AG04449 (cell line): ENCODE data around the gene CANT1.
"Not testable (repeated sequence)": the region's sequence is repeated elsewhere in the genome, so short reads cannot be mapped to it uniquely, and the experiment has no call there.

Source experiments
- CTCF ChIA-PET: fragments of 350-600 bp; formaldehyde crosslinking; extraction: SDS; loops from one replicate; lab custom pipeline; 2021; ENCODE audit warnings: antibody characterized with exemption; lab: Yijun Ruan, JAX
- POLR2A ChIA-PET: fragments of 400-600, 350-600 bp; formaldehyde crosslinking; extraction: SDS; loops from one replicate; lab custom pipeline; 2020; ENCODE audit warnings: antibody characterized with exemption, inconsistent platforms; lab: Yijun Ruan, JAX
- DNase-seq: peaks from one replicate; pipeline ENCODE4 v3.0.0-alpha.2; 2010; ENCODE audit warnings: low read depth, low spot score
- H3K4me3 ChIP-seq: 2 replicates; pipeline ENCODE4 v1.5.1; 2011; ENCODE audit warnings: low read depth, mild to moderate bottlenecking, control low read depth, low read length
- CTCF ChIP-seq: IDR thresholded peaks from one replicate; pipeline ENCODE4 v1.5.1; 2011; ENCODE audit warnings: mild to moderate bottlenecking, moderate library complexity, low read length, control low read depth, inconsistent platforms; ENCODE audit not compliant: insufficient read depth; ENCODE audit errors: missing control alignments

CANT1 gene

GRCh38 chr17:78967782-78968362, 41.7 kb downstream of the CANT1 start:
- no peak for DNase-seq
- H3K4me3 ChIP-seq = no peak overlapping the region
- POLR2A ChIA-PET = no interaction called here
- no peak for TF ChIP-seq CTCF
- CTCF ChIA-PET = interaction anchor here (0.8 to 12.7 kb wide), 3 partner anchors 9 to 104 kb away, joined by 3 to 214 read pairs (median 3); no protein-coding TSS in a partner anchor

GRCh38 chr17:78966910-78967600, 42.5 kb downstream of the CANT1 start:
- ChIA-PET CTCF (interaction anchor here (12.7 kb wide), 1 partner anchor 103 kb away, joined by 214 read pairs; no protein-coding TSS in a partner anchor), POLR2A (no interaction called here)
- no peak overlapping the region for H3K4me3 ChIP-seq
- DNase-seq = no peak
- TF ChIP-seq CTCF = no peak

- no peak overlapping the region for H3K4me3 ChIP-seq
- POLR2A ChIA-PET = no interaction called here
- no peak for TF ChIP-seq CTCF
- CTCF ChIA-PET = interaction anchor here (0.9 to 12.7 kb wide), 3 partner anchors 5 to 102 kb away, joined by 3 to 214 read pairs (median 107); no protein-coding TSS in a partner anchor
- no peak for DNase-seq
Measured at GRCh38 chr17:78966123-78966813, 43.3 kb downstream of the CANT1 start.

- CTCF ChIA-PET = interaction anchor here (0.9 to 12.7 kb wide), 3 partner anchors 6 to 101 kb away, joined by 3 to 214 read pairs (median 107); no protein-coding TSS in a partner anchor
- POLR2A ChIA-PET = interaction anchor here (0.5 kb wide), 1 partner anchor 390 kb away, joined by 3 read pairs; no protein-coding TSS in a partner anchor
- no peak for DNase-seq
- TF ChIP-seq CTCF = no peak
- no peak overlapping the region for H3K4me3 ChIP-seq
Measured at GRCh38 chr17:78965491-78965924, 44.1 kb downstream of the CANT1 start.

GRCh38 chr17:78963378-78963777, 46.2 kb downstream of the CANT1 start:
- POLR2A ChIA-PET = no interaction called here

GRCh38 chr17:78962984-78963348, 46.6 kb downstream of the CANT1 start:
- H3K4me3 ChIP-seq, POLR2A ChIA-PET, DNase-seq: not testable (repeated sequence)
- CTCF ChIA-PET = interaction anchor here (0.9 to 12.7 kb wide), 3 partner anchors 9 to 99 kb away, joined by 3 to 214 read pairs (median 107); no protein-coding TSS in a partner anchor

More at GRCh38 chr17:78963378-78963777, 46.2 kb downstream of the CANT1 start:
- no peak overlapping the region for H3K4me3 ChIP-seq
- CTCF ChIA-PET = interaction anchor here (0.7 to 12.7 kb wide), 3 partner anchors 8 to 99 kb away, joined by 5 to 214 read pairs (median 107); no protein-coding TSS in a partner anchor
- DNase-seq = no peak
- no peak for TF ChIP-seq CTCF
